Testis (tissue), 2 donors: ENCODE measurements around the gene PREPL.

Source experiments
- CTCF ChIP-seq, 3 experiments: fragments of 450-650 bp in 2 of 3; fragments of 200-600 bp in 1 of 3; sonication (generic) in 1 of 3; IDR thresholded peaks; one replicate each; pipeline ENCODE4 v1.5.1; 2016 to 2019; ENCODE audit warnings: antibody characterized with exemption in 3 of 3, mild to moderate bottlenecking in 2 of 3, moderate library complexity in 1 of 3
- POLR2A ChIP-seq: fragments of 450-650 bp; IDR thresholded peaks from one replicate; pipeline ENCODE4 v1.6.1; 2017; ENCODE audit warnings: antibody characterized with exemption, mild to moderate bottlenecking, moderate library complexity

- TF ChIP-seq CTCF (IDR thresholded peaks at IDR 0.05), result no peak
- no peak for TF ChIP-seq POLR2A
These were observed 3.3 kb upstream of the PREPL start for GRCh38 chr2:44364604-44365003.
